Measurements from ENCODE around the gene COX15.
"Not testable (repeated sequence)": the region's sequence is repeated elsewhere in the genome, so short reads cannot be mapped to it uniquely, and the experiment has no call there.

Gene COX15

DNA sequence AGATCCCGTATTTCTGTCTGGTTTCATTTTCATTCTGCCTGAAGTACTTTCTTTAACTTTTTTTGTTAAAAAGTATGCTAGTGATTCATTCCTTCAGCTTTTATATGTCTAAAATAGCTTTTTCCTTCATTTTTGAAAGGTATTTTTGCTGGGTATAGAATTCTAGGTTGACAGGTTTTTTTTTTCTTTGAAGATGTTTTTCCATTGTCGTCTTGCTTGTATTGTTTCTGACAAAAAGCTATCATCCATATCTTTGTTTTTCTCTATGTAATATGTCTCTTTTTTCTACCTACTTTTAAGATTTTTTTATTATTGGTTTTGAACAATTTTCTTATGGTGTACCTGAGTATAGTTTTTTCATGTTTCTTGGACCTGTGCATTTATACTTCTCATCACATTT lies 8.3 kb upstream of the COX15 start:
- DNase-seq = no peak

DNA sequence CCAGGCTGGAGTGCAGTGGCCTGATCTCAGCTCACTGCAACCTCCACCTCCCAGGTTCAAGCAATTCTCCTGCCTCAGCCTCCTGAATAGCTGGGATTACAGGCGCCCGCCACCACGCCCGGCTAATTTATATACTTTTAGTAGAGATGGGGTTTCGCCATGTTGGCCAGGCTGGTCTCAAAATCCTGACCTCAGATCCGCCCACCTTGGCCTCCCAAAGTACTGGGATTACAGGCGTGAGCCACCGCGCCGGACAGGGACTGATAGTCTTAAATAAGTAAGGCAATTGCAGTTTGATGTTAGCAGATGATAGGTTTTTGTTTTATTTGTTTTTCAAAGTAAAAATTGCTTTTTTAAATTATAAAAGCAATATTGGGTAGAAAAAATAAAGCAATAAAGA lies 2.2 kb upstream of the COX15 start:
- DNase-seq = not testable (repeated sequence)

DNA sequence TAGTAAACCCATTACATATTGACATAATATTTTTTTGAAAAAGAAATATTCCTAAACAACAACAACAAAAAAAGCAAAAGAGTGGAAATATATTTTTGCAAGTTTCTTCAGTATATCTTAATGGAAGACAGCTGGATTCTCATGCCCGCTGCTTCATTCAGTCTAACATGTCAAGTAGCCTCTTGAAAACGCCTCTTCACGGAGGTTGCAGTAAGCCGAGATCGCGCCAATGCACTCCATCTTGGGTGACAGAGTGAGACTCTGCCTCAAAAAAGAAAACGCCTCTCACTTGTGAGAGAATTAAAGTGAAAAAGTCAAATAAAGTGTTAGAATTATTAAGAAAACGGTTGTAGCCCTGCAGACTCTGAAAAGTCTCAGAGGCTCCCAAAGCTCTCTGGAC lies 1.4 kb upstream of the COX15 start:
- no peak for DNase-seq

DNA sequence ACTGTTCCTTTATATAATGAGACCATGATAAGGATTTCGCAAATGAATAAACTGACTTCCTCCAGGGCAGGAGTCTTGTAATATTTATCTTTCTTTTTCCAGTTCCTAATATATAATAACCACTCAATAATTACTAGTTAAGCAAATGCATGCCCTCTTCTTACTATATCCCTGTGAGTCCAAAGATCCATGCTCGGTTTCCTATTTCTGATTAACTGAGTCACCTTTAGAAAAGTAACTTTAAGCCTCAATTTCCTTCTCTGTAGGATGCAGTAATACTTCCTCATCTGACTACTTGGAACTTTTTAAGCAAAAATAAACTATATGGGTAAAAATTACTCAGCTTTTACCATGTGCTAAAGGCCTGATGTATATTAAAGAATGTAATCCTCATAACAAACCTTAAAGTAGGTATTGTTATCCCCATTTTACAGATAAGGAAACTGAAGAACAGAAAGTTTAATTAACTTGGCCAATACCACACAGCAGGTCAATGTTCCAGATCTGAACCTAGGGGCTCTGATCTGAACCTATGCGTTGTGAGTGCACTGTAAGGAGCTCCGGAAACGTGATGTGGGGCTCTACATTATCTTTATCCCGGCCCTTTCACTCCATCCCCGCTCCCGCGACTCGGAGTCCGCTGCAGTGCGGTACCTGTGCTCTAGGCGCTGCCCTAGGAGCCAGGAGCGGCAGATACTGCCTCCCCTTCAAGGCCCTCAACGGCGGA lies 458 bp downstream of the COX15 start:
- DNase-seq = no peak

DNA sequence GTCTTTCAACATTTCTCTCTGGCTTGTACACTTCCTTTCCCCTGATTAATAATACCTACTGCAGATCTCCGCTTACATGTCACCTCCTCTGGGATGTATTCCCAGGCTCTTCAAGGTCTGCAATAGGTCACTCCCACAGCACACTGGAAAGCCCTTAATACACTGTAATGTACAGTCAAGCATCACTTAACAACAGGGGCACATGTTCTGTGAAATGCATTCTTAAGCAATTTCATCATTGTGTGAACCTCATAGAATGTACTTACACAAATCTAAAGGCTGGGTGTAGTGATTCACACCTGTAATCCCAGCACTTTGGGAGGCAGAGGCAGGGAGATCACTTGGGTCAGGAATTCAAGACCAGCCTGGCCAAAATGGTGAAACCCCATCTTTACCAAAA lies 1.9 kb downstream of the COX15 start:
- no peak for DNase-seq

DNA sequence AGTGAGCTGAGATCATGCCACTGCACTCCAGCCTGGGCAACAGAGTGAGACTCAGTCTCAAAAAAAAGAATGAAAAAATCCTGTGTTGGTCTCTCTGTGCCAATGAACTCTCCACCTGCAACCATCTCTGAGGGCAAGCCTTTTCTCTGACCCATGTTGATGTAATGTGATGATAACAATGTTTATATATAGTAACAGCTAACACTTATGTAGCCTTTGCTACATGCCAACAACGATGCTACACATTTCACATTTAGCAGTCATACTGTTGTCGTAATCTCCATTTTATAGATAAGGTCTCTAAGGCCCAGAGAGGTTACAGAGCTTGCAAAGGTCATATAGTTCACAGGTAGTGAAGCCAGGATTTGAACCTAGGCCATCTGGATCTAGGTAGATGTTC lies 11.5 kb downstream of the COX15 start:
- DNase-seq = no peak

DNA sequence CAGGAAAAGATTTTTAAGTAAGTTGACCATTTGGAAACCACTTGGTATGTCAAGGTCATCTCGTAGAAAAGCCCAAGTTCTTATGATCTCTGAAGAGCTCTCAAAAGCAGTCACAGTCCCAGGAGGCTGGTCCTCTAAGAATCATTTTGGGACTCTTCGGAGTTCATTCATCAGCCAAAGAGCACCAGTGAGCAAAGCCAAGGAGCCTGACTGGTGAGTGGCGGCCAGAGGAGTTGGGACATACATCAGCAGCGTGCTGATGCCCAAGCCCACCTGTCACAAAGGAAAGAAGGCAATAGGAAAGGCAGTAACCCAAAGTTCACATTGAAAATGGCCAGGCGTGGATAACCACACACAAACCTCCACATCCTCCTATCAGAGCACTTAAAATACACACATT lies 17.5 kb downstream of the COX15 start:
- no peak for DNase-seq

DNA sequence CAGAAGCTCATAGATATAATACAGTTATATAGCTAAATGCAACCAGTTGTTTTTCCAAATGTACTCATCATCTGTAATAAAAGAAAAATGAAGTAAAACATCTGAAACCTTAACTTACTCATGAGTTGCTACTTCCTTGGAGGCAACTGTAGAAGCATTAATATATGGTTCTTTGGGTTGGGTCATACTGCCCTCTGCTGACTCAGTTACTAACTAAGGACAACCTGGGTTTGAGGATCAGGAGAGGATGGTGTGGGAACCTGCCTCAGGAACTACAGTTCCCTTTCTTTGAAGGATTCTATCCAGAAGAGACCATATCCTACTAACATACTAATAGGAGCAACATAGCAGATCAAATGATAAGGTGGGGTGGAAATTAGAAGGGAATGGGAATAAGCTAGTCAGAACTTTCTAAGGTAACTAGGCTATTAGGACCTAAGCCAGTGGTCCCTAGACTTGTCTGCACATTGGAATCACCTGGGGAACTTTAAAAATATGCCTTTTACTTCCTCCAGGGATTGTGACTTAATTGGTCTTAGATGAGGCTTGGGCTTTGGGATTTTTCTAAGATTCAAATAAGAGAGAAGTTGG lies 20.7 kb downstream of the COX15 start:
- no peak for DNase-seq

DNA sequence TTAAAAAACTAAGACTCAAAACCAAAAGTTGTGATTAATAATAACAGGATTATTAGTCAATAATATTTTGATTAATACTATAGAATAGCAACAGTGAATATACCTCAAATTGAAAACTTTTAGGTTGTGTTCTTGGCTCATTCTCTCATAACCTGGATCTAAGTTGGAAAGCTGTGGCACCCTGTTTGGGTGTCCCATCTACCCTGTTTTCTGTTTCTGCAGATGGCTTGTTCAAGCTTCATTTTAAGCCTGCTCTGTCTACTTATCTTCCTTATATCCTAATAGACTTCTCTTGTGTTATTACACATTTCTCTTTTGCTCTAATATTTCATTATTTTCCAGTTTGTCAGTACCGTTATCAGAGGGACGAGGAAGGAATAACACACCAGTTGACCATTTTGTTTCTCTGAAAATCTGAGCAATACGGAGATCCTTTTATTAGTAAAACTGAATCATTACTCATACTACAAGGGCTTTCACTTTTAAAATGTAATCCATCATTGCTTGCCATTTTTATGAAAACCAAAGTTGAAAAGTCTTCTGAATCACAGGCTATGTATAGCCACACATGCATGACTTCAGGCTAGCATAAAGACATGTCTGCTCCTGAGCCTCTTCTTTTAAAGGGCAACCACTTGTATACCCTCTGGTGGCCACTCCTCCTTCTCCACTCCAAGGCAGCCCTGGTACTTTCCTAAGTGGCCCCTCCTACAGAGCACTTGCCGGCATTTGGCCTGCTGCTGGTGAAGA lies 22.3 kb downstream of the COX15 start:
- peak; percentile 62 for DNase-seq

DNA sequence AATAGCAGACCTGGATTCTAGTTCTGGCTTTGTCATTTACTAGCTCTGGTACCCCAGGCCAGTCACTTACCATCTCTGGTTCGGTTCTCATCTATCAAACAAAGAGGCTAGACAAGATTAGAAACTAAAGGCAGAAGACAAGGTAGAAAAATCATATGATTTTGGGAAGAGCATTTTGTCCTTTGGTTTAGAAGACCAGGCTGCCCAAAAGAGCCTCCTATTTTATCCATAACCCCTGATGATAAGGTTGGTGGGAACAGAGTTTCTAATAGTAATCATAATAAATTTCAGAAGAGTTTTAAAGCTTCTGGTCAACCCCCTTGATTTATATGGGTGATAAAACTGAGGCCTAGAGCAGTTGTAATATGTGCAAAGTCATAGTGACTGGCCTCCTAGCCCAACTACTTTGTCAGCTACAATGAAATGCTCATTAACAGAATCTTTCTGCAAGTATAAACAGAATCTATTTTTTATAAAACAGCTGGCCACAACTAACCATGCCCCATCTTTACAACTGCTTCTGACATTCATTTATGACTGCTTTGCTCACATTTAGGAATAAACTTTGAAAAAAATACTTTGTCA lies 23.4 kb downstream of the COX15 start:
- DNase-seq = no peak

DNA sequence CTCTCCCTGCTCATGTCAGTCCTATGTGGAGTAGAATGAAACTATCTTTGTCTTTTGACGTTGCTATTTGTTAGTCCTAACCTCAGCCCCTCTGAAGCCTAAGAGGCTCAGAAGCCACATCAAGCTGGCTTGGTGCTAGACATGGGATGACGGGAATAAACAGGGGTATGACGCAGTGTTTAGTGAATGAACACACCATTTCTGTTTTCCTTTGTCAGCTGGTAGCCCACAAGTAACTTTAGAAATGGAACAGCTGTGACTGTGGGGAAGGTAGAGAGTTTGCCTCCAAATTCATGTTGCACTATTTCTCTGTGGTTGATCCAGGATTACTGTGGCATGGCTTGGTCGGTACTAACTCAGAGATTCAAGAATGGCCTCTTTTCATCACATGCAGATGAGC lies 31.3 kb downstream of the COX15 start:
- no peak for DNase-seq

DNA sequence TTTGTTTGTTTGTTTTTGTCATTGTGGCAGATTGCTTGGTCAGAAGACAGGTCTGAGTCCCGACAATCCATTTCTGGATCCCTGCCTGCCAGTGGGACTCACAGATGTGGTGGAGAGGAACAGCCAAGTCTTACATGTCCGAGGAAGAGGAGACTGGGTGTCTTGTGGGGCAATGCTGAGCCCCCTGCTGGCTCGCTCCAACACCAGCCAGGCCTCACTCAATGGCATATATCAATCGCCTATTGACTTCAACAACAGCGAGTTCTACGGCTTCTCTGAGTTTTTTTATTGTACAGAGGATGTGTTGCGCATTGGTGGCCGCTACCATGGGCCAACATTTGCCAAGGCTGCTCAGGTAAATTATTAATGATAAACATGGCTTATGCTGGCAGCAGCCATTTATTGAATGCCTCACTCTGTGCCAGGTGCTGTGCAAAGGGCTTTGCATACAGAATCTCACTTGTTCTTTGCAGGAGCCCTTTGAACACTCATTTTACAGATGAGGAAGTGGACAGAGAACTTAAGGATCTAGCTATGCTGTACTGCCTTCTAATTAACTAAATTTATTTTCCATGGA lies 33.3 kb downstream of the COX15 start:
- peak; percentile 56 for DNase-seq

DNA sequence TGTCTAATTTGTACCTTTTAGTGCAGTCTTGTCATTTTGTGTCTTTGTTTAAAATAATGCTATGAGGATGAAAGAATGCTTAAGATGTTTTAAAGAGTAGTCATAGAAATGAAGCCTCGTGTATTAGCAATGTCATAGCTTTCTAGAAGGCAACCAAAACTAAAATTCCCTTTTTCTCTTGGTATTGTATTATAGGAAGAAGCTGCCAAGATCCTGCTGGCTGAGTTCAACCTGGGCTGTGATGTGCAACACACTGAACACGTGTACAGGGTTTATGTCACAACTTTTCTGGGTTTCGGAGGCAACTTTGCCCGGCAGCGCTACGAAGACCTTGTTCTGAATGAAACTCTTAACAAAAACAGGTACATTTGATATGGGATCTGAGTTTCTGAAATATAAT lies 36.2 kb downstream of the COX15 start:
- no peak for DNase-seq

DNA sequence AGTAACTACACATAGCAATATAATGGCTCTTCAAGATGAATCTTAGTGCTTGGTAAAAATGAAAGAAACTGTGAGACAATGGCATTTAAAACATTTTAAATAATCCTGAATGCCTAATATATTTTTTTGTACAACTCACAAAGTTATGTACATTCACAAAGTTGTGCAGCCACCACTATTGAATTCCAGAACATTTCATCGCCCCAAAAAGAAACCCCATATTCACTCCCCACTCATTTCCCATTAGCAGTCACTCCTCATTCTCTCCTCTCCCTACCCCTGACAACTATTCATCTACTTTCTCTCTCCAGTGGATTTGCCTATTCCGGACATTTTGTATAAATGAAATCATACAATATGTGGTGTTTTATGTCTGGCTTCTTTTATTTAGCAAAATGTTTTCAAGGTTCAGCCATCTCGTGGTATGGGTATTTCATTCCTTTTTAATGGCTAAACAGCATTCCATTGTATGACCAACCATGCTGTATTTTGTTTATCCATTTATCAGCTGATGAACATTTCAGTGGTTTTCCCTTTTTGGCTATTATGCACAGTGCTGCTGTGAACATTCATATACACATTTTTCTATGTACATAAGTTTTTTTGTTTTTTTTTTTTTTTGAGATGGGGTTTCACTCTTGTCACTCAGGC lies 37.9 kb downstream of the COX15 start:
- DNase-seq = no peak

DNA sequence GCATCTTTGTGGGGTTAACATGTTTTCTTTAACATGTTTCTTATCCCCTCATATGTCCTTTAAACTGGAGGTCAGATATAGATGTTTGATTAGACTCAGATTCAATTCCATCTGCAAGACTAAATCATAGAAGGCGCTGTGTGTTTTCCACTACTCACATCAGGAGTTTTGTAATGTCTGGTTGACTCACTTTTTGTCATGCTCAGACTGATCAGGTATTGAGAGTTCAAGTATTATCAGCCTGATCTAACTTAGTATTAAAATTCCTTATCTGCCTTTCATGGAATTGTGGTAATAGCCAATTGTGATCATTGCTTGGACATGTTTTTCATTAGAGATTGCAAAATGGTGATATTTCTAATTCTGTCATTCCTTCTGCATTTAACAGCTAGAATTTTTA lies 42.5 kb downstream of the COX15 start:
- no peak for DNase-seq

DNA sequence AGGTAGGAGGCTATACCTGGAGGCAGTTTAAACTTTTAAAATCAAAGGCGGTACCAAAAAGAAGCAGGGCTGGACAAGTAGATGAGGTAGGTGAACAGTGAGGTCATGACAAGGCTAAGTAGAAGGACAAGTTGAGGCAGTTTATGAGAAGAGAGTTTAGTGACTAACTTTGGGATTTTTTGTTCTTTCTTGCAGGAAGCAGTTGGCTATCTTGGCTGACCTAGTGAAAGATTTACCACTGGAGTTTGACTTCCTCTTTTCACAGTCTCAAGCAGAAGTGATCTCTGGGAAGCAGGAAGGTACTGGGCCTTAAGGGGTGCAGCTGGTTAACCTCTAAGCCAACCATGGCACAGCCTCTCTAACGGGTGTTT lies 46.3 kb downstream of the COX15 start:
- no peak for DNase-seq

DNA sequence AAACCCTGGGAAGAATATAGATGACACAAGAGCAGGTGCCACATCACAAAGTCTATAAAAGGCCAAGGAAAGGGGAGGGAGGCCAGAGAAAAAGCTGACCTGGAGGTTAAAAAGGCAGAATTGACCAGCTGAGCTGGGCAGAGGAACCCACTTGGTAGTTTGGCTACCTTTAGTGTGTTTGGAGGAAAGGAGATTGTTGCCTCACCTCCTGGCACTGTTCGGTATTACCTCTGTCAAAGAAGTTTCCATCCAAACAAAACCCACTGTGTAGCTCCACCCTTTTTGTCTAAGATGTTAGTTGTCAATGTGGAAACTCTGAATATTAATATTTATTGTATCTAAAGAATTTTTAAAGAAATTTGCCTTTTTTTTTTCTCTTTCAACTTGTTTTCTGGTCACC lies 49.2 kb downstream of the COX15 start:
- DNase-seq = no peak

Measured in islet precursor cell (in vitro differentiated cells).